ENCODE measurements around the gene CPED1. TPM values are rescaled to one million over a fixed set of nuclear protein-coding genes. Genes with fewer than 3 reads are reported as not detected.

CPED1 gene
- total RNA-seq (84.0 and 196 TPM in 2 replicates), polyA plus RNA-seq (70.2 and 83.2 TPM in 2 replicates), polyA minus RNA-seq (ENCODE audit: low replicate concordance) (142 and 352 TPM in 2 replicates)
- 46.2 and 59.8 TPM in 2 replicates for polyA plus RNA-seq (2012)

- H3K27me3 ChIP-seq (ENCODE audit: control insufficient read depth, insufficient read depth, low read length): no peaks in the 10 kb centered on the region
- no peaks in the 10 kb centered on the region for H4K20me1 ChIP-seq (ENCODE audit: control insufficient read depth, extremely low read depth, insufficient read depth, low read length)
- peak within 1 kb of the TSS; percentile 79 for H3K4me2 ChIP-seq (ENCODE audit: extremely low read depth, insufficient read depth, low read length)
- H2AFZ ChIP-seq (ENCODE audit: low read length): peak within 1 kb of the TSS; percentile 27
- no peaks in the 10 kb centered on the region for H3K9me3 ChIP-seq (ENCODE audit: control insufficient read depth, insufficient read depth, low read depth, low read length)
- TF ChIP-seq, protein P1, sequence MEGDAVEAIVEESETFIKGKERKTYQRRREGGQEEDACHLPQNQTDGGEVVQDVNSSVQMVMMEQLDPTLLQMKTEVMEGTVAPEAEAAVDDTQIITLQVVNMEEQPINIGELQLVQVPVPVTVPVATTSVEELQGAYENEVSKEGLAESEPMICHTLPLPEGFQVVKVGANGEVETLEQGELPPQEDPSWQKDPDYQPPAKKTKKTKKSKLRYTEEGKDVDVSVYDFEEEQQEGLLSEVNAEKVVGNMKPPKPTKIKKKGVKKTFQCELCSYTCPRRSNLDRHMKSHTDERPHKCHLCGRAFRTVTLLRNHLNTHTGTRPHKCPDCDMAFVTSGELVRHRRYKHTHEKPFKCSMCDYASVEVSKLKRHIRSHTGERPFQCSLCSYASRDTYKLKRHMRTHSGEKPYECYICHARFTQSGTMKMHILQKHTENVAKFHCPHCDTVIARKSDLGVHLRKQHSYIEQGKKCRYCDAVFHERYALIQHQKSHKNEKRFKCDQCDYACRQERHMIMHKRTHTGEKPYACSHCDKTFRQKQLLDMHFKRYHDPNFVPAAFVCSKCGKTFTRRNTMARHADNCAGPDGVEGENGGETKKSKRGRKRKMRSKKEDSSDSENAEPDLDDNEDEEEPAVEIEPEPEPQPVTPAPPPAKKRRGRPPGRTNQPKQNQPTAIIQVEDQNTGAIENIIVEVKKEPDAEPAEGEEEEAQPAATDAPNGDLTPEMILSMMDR (conservative IDR thresholded peaks at IDR 0.05 in 1 of 2, IDR thresholded peaks at IDR 0.05 in 1 of 2; ENCODE audit: low read depth in 1 of 2, low read length in 2 of 2): no peak
- TF ChIP-seq EZH2 (IDR thresholded peaks at IDR 0.05; ENCODE audit: low read length, missing control alignments): no peak
- H3K36me3 ChIP-seq (ENCODE audit: control insufficient read depth, insufficient read depth, low read length): no peaks in the 10 kb centered on the region
- H3K27ac ChIP-seq (ENCODE audit: insufficient read depth, low read length): peak within 1 kb of the TSS; percentile 99
- peaks cover 5% of the 10 kb centered on the region for H3K4me1 ChIP-seq (ENCODE audit: control insufficient read depth, extremely low read depth, insufficient read depth, low read length)
- H3K79me2 ChIP-seq (ENCODE audit: control insufficient read depth, insufficient read depth, low read length): peaks cover 44% of the 10 kb centered on the region
- H3K9ac ChIP-seq (ENCODE audit: insufficient read depth, low read length): peak within 1 kb of the TSS; percentile 85
- peak within 1 kb of the TSS; percentile 74 to 98 (median 90) for H3K4me3 ChIP-seq (replicated peaks in 1 of 4; ENCODE audit: control extremely low read depth in 1 of 4, insufficient read depth in 1 of 4, low read depth in 3 of 4, low read length in 4 of 4)
- DNase-seq (ENCODE audit: low read depth in 2 of 2): peak; percentile 70 to 96
Observed at GRCh38 chr7:120988591-120989256, at the start of gene CPED1. Gene CPED1 (plus strand): TSS chr7:120988711. CDS start chr7:120989622, 911 bp downstream.

DNA sequence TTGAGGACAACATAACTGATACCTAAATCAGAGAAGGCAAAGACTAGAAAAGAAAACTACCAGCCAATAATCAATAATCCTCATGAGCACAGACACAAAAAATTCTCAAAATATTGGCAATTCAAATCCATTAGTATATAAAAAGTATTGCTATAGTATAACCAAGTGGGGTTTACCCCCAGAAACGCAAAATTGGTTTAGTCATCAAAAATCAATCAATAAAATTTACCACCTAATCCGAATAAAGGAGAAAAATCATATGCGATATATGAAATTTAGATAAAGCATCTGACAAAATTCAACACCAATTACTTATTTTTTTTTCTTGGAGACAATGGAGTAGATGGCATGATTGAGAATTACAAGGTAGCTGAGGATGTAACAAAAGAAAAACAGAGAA is 49.2 kb upstream of the CPED1 start:
- Histone ChIP-seq H3K4me1 (ENCODE audit: control insufficient read depth, extremely low read depth, insufficient read depth, low read length) (no peaks in the 10 kb centered on the region), H3K79me2 (ENCODE audit: control insufficient read depth, insufficient read depth, low read length) (no peaks in the 10 kb centered on the region), H3K4me3 (replicated peaks in 1 of 4; ENCODE audit: control extremely low read depth in 1 of 4, insufficient read depth in 1 of 4, low read depth in 3 of 4, low read length in 4 of 4) (no peak overlapping the region), H3K9me3 (ENCODE audit: control insufficient read depth, insufficient read depth, low read depth, low read length) (no peaks in the 10 kb centered on the region), H3K9ac (ENCODE audit: insufficient read depth, low read length) (no peak overlapping the region), H2AFZ (ENCODE audit: low read length) (no peak overlapping the region), H3K4me2 (ENCODE audit: extremely low read depth, insufficient read depth, low read length) (no peak overlapping the region), H3K27me3 (ENCODE audit: control insufficient read depth, insufficient read depth, low read length) (no peaks in the 10 kb centered on the region), H4K20me1 (ENCODE audit: control insufficient read depth, extremely low read depth, insufficient read depth, low read length) (no peaks in the 10 kb centered on the region), H3K27ac (ENCODE audit: insufficient read depth, low read length) (no peak overlapping the region), H3K36me3 (ENCODE audit: control insufficient read depth, insufficient read depth, low read length) (no peaks in the 10 kb centered on the region)
- no peak for TF ChIP-seq EZH2 (IDR thresholded peaks at IDR 0.05; ENCODE audit: low read length, missing control alignments)
- TF ChIP-seq, protein P1 (conservative IDR thresholded peaks at IDR 0.05 in 1 of 2, IDR thresholded peaks at IDR 0.05 in 1 of 2; ENCODE audit: low read depth in 1 of 2, low read length in 2 of 2): no peak
- DNase-seq (ENCODE audit: low read depth in 2 of 2): no peak

DNA sequence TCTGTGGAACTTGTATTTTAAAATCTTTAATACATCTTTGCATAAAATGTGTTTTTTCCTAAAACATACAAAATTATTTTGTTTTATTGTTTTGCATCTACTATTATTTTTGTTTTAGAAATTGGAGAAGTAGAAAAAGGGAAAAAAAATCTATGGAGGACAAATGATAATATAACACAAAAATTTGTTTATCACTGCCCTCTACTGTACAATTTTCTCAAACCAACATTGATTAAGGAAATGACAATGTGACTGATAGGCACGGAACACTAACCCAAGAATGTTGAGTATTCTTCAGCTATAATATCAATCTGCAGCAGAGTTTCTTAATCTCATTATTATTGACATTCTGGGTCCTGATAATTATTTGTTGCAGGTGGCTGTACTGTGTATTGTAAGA is 47.4 kb upstream of the CPED1 start:
- peak in 1 of 2 donors; percentile 13 for DNase-seq (ENCODE audit: low read depth in 2 of 2)

More for the DNA sequence above, 47.4 kb upstream of the CPED1 start:
- Histone ChIP-seq H3K4me2 (ENCODE audit: extremely low read depth, insufficient read depth, low read length) (no peak overlapping the region), H2AFZ (ENCODE audit: low read length) (no peak overlapping the region), H3K27me3 (ENCODE audit: control insufficient read depth, insufficient read depth, low read length) (no peaks in the 10 kb centered on the region), H4K20me1 (ENCODE audit: control insufficient read depth, extremely low read depth, insufficient read depth, low read length) (no peaks in the 10 kb centered on the region), H3K27ac (ENCODE audit: insufficient read depth, low read length) (no peak overlapping the region), H3K36me3 (ENCODE audit: control insufficient read depth, insufficient read depth, low read length) (no peaks in the 10 kb centered on the region), H3K9me3 (ENCODE audit: control insufficient read depth, insufficient read depth, low read depth, low read length) (no peaks in the 10 kb centered on the region), H3K9ac (ENCODE audit: insufficient read depth, low read length) (no peak overlapping the region), H3K4me3 (replicated peaks in 1 of 4; ENCODE audit: control extremely low read depth in 1 of 4, insufficient read depth in 1 of 4, low read depth in 3 of 4, low read length in 4 of 4) (no peak overlapping the region), H3K4me1 (ENCODE audit: control insufficient read depth, extremely low read depth, insufficient read depth, low read length) (no peaks in the 10 kb centered on the region), H3K79me2 (ENCODE audit: control insufficient read depth, insufficient read depth, low read length) (no peaks in the 10 kb centered on the region)
- no peak for TF ChIP-seq EZH2 (IDR thresholded peaks at IDR 0.05; ENCODE audit: low read length, missing control alignments)
- TF ChIP-seq, protein P1 (conservative IDR thresholded peaks at IDR 0.05 in 1 of 2, IDR thresholded peaks at IDR 0.05 in 1 of 2; ENCODE audit: low read depth in 1 of 2, low read length in 2 of 2): peak in 1 of 2 donors; percentile 19

All from fibroblast of lung (primary cell).